ENCODE results near the gene HERC3. TPM values are rescaled to one million over a fixed set of nuclear protein-coding genes. Genes with fewer than 3 reads are reported as not detected.
A peak's percentile ranks its signal among the peaks of the same experiment; 100 is the strongest.

The HERC3 gene
- total and polyA plus RNA-seq, 4 donors, result 6.2 to 48.0 (median 24.9) TPM

- peak within 1 kb of the TSS in 1 of 2 donors; percentile 36 for H3K9ac ChIP-seq (ENCODE audit: insufficient read depth in 1 of 2, low read length in 2 of 2)
- H3K27me3 ChIP-seq (ENCODE audit: control insufficient read depth in 3 of 3, insufficient read depth in 3 of 3, low read length in 2 of 3), result no peaks in the 10 kb centered on the region
- peaks cover 0 to 3% (median 0%) of the 10 kb centered on the region in 5 donors for H3K4me1 ChIP-seq (ENCODE audit: control insufficient read depth in 5 of 5, insufficient read depth in 5 of 5, low read length in 5 of 5)
- H3K4me3 ChIP-seq, result peak within 1 kb of the TSS; percentile 57
- ATAC-seq (ENCODE audit: insufficient read depth, low FRiP score) (peak; percentile 73), DNase-seq (peak; percentile 65 to 73 (median 71))
- no peaks in the 10 kb centered on the region for H3K9me3 ChIP-seq (ENCODE audit: control insufficient read depth in 4 of 4, insufficient read depth in 3 of 4, low read length in 3 of 4)
- TF ChIP-seq CTCF (IDR thresholded peaks at IDR 0.05; ENCODE audit: control extremely low read depth, extremely low read depth), result no peak
- WGBS, 2 donors, result 48 to 54% methylated on average over 39 to 40 of the region's 40 CpGs
- peaks cover 0 to 4% (median under 1%) of the 10 kb centered on the region in 4 donors for H3K36me3 ChIP-seq (ENCODE audit: control insufficient read depth in 4 of 4, insufficient read depth in 4 of 4, low read length in 4 of 4)
- peak within 1 kb of the TSS; percentile 28 to 50 for H3K27ac ChIP-seq (ENCODE audit: low read depth in 1 of 2, low read length in 1 of 2)
Observed at GRCh38 chr4:88697588-88698329, 105.5 kb downstream of the HERC3 start, which contains the start of gene NAP1L5. Gene NAP1L5, minus strand, starts transcription at chr4:88697829. Its CDS starts 75 bp downstream, at chr4:88697754.

GRCh38 chr4:88698519-88698918, 106.2 kb downstream of the HERC3 start:
- Histone ChIP-seq H3K4me1 (ENCODE audit: control insufficient read depth in 5 of 5, insufficient read depth in 5 of 5, low read length in 5 of 5) (peaks cover 0 to 3% (median 0%) of the 10 kb centered on the region in 5 donors), H3K27me3 (ENCODE audit: control insufficient read depth in 3 of 3, insufficient read depth in 3 of 3, low read length in 2 of 3) (no peaks in the 10 kb centered on the region), H3K9ac (ENCODE audit: insufficient read depth in 1 of 2, low read length in 2 of 2) (no peak overlapping the region), H3K4me3 (no peak overlapping the region), H3K9me3 (ENCODE audit: control insufficient read depth in 4 of 4, insufficient read depth in 3 of 4, low read length in 3 of 4) (no peaks in the 10 kb centered on the region), H3K36me3 (ENCODE audit: control insufficient read depth in 4 of 4, insufficient read depth in 4 of 4, low read length in 4 of 4) (peaks cover 0 to 4% (median 0%) of the 10 kb centered on the region in 4 donors), H3K27ac (ENCODE audit: low read depth in 1 of 2, low read length in 1 of 2) (no peak overlapping the region)
- 94% methylated on average over 7 of the region's 7 CpGs for WGBS, 2 donors
- TF ChIP-seq CTCF (IDR thresholded peaks at IDR 0.05; ENCODE audit: control extremely low read depth, extremely low read depth), result no peak
- DNase-seq (no peak), ATAC-seq (ENCODE audit: insufficient read depth, low FRiP score) (no peak)

GRCh38 chr4:88702782-88703181, 110.5 kb downstream of the HERC3 start:
- H3K9me3 ChIP-seq (ENCODE audit: control insufficient read depth in 4 of 4, insufficient read depth in 3 of 4, low read length in 3 of 4), result no peaks in the 10 kb centered on the region
- no peaks in the 10 kb centered on the region for H3K27me3 ChIP-seq (ENCODE audit: control insufficient read depth in 3 of 3, insufficient read depth in 3 of 3, low read length in 2 of 3)
- H3K27ac ChIP-seq (ENCODE audit: low read depth in 1 of 2, low read length in 1 of 2), result no peak overlapping the region
- 61 to 63% methylated on average over 2 of the region's 2 CpGs for WGBS, 2 donors
- DNase-seq, result no peak
- H3K4me1 ChIP-seq (ENCODE audit: control insufficient read depth in 5 of 5, insufficient read depth in 5 of 5, low read length in 5 of 5), result peaks cover 0 to 15% (median 0%) of the 10 kb centered on the region in 5 donors
- no peak for TF ChIP-seq CTCF (IDR thresholded peaks at IDR 0.05; ENCODE audit: control extremely low read depth, extremely low read depth)
- no peak for ATAC-seq (ENCODE audit: insufficient read depth, low FRiP score)
- H3K36me3 ChIP-seq (ENCODE audit: control insufficient read depth in 4 of 4, insufficient read depth in 4 of 4, low read length in 4 of 4), result peaks cover 0 to 9% (median 3%) of the 10 kb centered on the region in 4 donors
- no peak overlapping the region for H3K9ac ChIP-seq (ENCODE audit: insufficient read depth in 1 of 2, low read length in 2 of 2)
- H3K4me3 ChIP-seq, result no peak overlapping the region
